Astrocyte (in vitro differentiated cells and primary cell): ENCODE measurements around the gene GID8. TPM values are rescaled to one million over a fixed set of nuclear protein-coding genes. Genes with fewer than 3 reads are reported as not detected.

Experiments
- DNase-seq: peaks from one replicate; pipeline ENCODE4 v3.0.0-alpha.2; 2010; ENCODE audit warnings: low read depth
- FAIRE-seq: peaks from 2 replicates; lab custom pipeline; 2011; peaks lifted over from hg19 to GRCh38; lab: Jason Lieb, UNC
- H2AFZ ChIP-seq: 2 replicates; pipeline ENCODE4 v1.6.0; 2012; ENCODE audit warnings: low read depth, low read length, inconsistent platforms
- H3K27ac ChIP-seq: 2 replicates; pipeline ENCODE4 v1.5.1; 2011; ENCODE audit warnings: low read depth, low read length, inconsistent platforms
- H3K27me3 ChIP-seq: 2 replicates; pipeline ENCODE4 v1.6.0; 2011; ENCODE audit warnings: low read length, inconsistent platforms; ENCODE audit not compliant: insufficient read depth
- H3K36me3 ChIP-seq: 2 replicates; pipeline ENCODE4 v1.5.1; 2011; ENCODE audit warnings: low read length, inconsistent platforms; ENCODE audit not compliant: insufficient read depth
- H3K4me1 ChIP-seq: 2 replicates; pipeline ENCODE4 v1.5.1; 2011; ENCODE audit warnings: low read length, inconsistent platforms; ENCODE audit not compliant: insufficient read depth
- H3K4me2 ChIP-seq: 2 replicates; pipeline ENCODE4 v1.6.0; 2012; ENCODE audit warnings: low read length, inconsistent platforms
- H3K4me3 ChIP-seq: 2 replicates; pipeline ENCODE4 v1.5.1; 2011; ENCODE audit warnings: low read depth, mild to moderate bottlenecking, low read length, inconsistent platforms; ENCODE audit not compliant: insufficient read depth
- H3K79me2 ChIP-seq: 2 replicates; pipeline ENCODE4 v1.6.0; 2012; ENCODE audit warnings: mild to moderate bottlenecking, low read length, inconsistent platforms; ENCODE audit not compliant: insufficient read depth
- H3K9ac ChIP-seq: 2 replicates; pipeline ENCODE4 v1.6.0; 2012; ENCODE audit warnings: mild to moderate bottlenecking, low read length, inconsistent platforms
- H3K9me3 ChIP-seq: 2 replicates; pipeline ENCODE4 v1.5.1; 2012; ENCODE audit warnings: low read depth, mild to moderate bottlenecking, low read length, inconsistent platforms; ENCODE audit not compliant: insufficient read depth
- H4K20me1 ChIP-seq: 2 replicates; pipeline ENCODE4 v1.6.0; 2012; ENCODE audit warnings: low read length, inconsistent platforms; ENCODE audit not compliant: insufficient read depth
- H3K27ac Mint-ChIP-seq: one replicate; pipeline ENCODE4 v1.8.0; 2021; ENCODE audit warnings: mild to moderate bottlenecking, mixed read lengths; ENCODE audit not compliant: unreplicated experiment
- H3K27me3 Mint-ChIP-seq: one replicate; pipeline ENCODE4 v1.8.0; 2021; ENCODE audit warnings: low read depth, mixed read lengths; ENCODE audit not compliant: unreplicated experiment
- H3K36me3 Mint-ChIP-seq: one replicate; pipeline ENCODE4 v1.8.0; 2021; ENCODE audit warnings: low read depth, mixed read lengths; ENCODE audit not compliant: unreplicated experiment
- H3K4me1 Mint-ChIP-seq: one replicate; pipeline ENCODE4 v1.8.0; 2021; ENCODE audit warnings: low read depth, mixed read lengths; ENCODE audit not compliant: unreplicated experiment
- H3K4me3 Mint-ChIP-seq: one replicate; pipeline ENCODE4 v1.8.0; 2021; ENCODE audit warnings: mild to moderate bottlenecking, moderate library complexity, mixed read lengths; ENCODE audit not compliant: unreplicated experiment
- H3K9me3 Mint-ChIP-seq: one replicate; pipeline ENCODE4 v1.8.0; 2021; ENCODE audit warnings: mild to moderate bottlenecking, mixed read lengths; ENCODE audit not compliant: unreplicated experiment
- EZH2 ChIP-seq: IDR thresholded peaks from 2 replicates; pipeline ENCODE4 v1.6.1; 2012; ENCODE audit warnings: mild to moderate bottlenecking, low read length, inconsistent platforms; ENCODE audit not compliant: insufficient read depth
- total RNA-seq: library from RNA; stranded (reverse); gene quantifications from 2 replicates; pipeline ENCODE4 v1.2.1, GENCODE V29; 2021
- TF ChIP-seq, protein P1 (sequence below): IDR thresholded peaks from 2 replicates; pipeline ENCODE4 v1.5.1; 2011; ENCODE audit warnings: low read depth, mild to moderate bottlenecking, inconsistent platforms, low read length, moderate library complexity; ENCODE audit not compliant: insufficient read depth

Gene GID8
- total RNA-seq, 1 donor from 2014 or later = 37.1 TPM

GRCh38 chr20:62888910-62889309 is 49.0 kb upstream of the GID8 start:
- peaks cover 44% of the 10 kb centered on the region for H3K36me3 ChIP-seq
- H3K36me3 Mint-ChIP-seq = peaks cover 22% of the 10 kb centered on the region

DNA sequence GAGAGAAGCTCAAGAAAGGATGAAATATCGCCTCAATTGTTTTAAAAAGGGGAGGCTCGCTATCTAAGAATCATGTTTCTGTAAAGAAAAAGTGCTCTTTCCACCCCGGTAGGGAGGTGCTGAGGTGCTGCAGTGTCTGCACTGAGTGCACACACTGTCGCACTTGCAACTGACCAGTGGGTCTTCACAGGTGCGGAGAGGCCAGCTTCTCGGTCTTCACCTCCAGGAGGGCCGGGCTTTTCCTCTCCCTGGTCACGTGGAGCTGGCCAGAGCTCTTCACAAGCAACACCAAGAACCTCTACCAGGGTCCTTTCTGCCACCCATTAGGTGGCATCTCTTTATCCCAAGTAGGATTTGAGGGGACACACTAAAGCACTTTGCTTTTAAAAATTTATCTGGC is 48.5 kb upstream of the GID8 start:
- H3K4me3 ChIP-seq = no peak overlapping the region
- H3K4me1 Mint-ChIP-seq = peaks cover 26% of the 10 kb centered on the region
- no peaks in the 10 kb centered on the region for H3K9me3 Mint-ChIP-seq
- H3K4me2 ChIP-seq = no peak overlapping the region
- H2AFZ ChIP-seq = no peak overlapping the region
- H3K4me1 ChIP-seq = peaks cover 19% of the 10 kb centered on the region
- TF ChIP-seq EZH2 = no peak
- TF ChIP-seq, protein P1, sequence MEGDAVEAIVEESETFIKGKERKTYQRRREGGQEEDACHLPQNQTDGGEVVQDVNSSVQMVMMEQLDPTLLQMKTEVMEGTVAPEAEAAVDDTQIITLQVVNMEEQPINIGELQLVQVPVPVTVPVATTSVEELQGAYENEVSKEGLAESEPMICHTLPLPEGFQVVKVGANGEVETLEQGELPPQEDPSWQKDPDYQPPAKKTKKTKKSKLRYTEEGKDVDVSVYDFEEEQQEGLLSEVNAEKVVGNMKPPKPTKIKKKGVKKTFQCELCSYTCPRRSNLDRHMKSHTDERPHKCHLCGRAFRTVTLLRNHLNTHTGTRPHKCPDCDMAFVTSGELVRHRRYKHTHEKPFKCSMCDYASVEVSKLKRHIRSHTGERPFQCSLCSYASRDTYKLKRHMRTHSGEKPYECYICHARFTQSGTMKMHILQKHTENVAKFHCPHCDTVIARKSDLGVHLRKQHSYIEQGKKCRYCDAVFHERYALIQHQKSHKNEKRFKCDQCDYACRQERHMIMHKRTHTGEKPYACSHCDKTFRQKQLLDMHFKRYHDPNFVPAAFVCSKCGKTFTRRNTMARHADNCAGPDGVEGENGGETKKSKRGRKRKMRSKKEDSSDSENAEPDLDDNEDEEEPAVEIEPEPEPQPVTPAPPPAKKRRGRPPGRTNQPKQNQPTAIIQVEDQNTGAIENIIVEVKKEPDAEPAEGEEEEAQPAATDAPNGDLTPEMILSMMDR = no peak
- DNase-seq = no peak
- H3K36me3 Mint-ChIP-seq = peaks cover 22% of the 10 kb centered on the region
- FAIRE-seq = no peak
- H3K36me3 ChIP-seq = peaks cover 48% of the 10 kb centered on the region
- H3K27me3 Mint-ChIP-seq = no peaks in the 10 kb centered on the region
- no peaks in the 10 kb centered on the region for H3K27me3 ChIP-seq
- no peaks in the 10 kb centered on the region for H3K9me3 ChIP-seq
- no peak overlapping the region for H3K9ac ChIP-seq
- H3K27ac Mint-ChIP-seq = no peak overlapping the region
- H3K27ac ChIP-seq = no peak overlapping the region
- no peak overlapping the region for H3K4me3 Mint-ChIP-seq
- H3K79me2 ChIP-seq = no peaks in the 10 kb centered on the region
- peaks cover 81% of the 10 kb centered on the region for H4K20me1 ChIP-seq

More at GRCh38 chr20:62888910-62889309, 49.0 kb upstream of the GID8 start:
- no peak overlapping the region for H3K4me2 ChIP-seq
- H4K20me1 ChIP-seq = peaks cover 77% of the 10 kb centered on the region
- H3K4me1 Mint-ChIP-seq = peaks cover 26% of the 10 kb centered on the region
- H3K27ac Mint-ChIP-seq = no peak overlapping the region
- DNase-seq = no peak
- H3K9me3 ChIP-seq = no peaks in the 10 kb centered on the region
- peaks cover 19% of the 10 kb centered on the region for H3K4me1 ChIP-seq
- H3K4me3 ChIP-seq = no peak overlapping the region
- H3K4me3 Mint-ChIP-seq = no peak overlapping the region
- no peak overlapping the region for H2AFZ ChIP-seq
- H3K27ac ChIP-seq = no peak overlapping the region
- no peaks in the 10 kb centered on the region for H3K9me3 Mint-ChIP-seq
- no peaks in the 10 kb centered on the region for H3K79me2 ChIP-seq
- H3K27me3 ChIP-seq = no peaks in the 10 kb centered on the region
- TF ChIP-seq EZH2 = no peak
- TF ChIP-seq, protein P1 = no peak
- H3K27me3 Mint-ChIP-seq = no peaks in the 10 kb centered on the region
- no peak for FAIRE-seq
- no peak overlapping the region for H3K9ac ChIP-seq

- no peaks in the 10 kb centered on the region for H3K9me3 Mint-ChIP-seq
Observed at GRCh38 chr20:62889871-62890270, 48.1 kb upstream of the GID8 start.

More at GRCh38 chr20:62889871-62890270, 48.1 kb upstream of the GID8 start:
- DNase-seq (no peak), FAIRE-seq (no peak)
- Histone ChIP-seq H2AFZ (no peak overlapping the region), H3K27ac (no peak overlapping the region), H3K4me1 (peaks cover 19% of the 10 kb centered on the region), H3K27me3 (no peaks in the 10 kb centered on the region), H3K4me2 (no peak overlapping the region), H3K9me3 (no peaks in the 10 kb centered on the region), H3K36me3 (peaks cover 53% of the 10 kb centered on the region), H3K9ac (no peak overlapping the region), H4K20me1 (peaks cover 78% of the 10 kb centered on the region), H3K79me2 (no peaks in the 10 kb centered on the region), H3K4me3 (no peak overlapping the region)
- H3K4me3 Mint-ChIP-seq = no peak overlapping the region
- H3K36me3 Mint-ChIP-seq = peaks cover 22% of the 10 kb centered on the region
- H3K4me1 Mint-ChIP-seq = peaks cover 26% of the 10 kb centered on the region
- no peak overlapping the region for H3K27ac Mint-ChIP-seq
- TF ChIP-seq, protein P1 = no peak
- TF ChIP-seq EZH2 = no peak
- H3K27me3 Mint-ChIP-seq = no peaks in the 10 kb centered on the region
